GM21515 (cell line): ENCODE data around the gene TOR2A.

ENCODE experiments used
- ATAC-seq: cut with Tn5 transposase; IDR thresholded peaks from one replicate; pipeline ENCODE4 v1.9.1; 2021; ENCODE audit not compliant: unreplicated experiment

The TOR2A gene

DNA sequence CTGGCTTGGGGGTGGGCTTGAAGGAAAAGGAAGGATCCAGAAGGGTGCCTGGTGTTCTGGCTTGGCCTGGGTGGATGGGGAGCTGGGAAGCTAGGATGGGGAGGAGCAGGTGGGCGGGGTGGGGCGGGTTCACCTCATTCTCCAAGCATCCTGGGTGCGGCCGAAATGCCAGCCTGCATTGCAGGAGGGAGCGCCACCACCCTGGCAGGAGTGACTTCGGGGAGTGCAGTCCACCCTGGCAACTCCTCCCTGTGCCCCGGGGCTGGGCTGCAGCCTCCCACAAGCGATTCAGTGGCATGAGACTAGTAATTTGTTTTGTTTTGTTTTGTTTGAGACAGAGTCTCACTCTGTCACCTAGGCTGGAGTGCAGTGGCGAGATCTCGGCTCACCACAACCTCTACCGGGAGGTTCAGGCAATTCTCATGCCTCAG, 13.7 kb downstream of the TOR2A start:
- ATAC-seq = no peak

DNA sequence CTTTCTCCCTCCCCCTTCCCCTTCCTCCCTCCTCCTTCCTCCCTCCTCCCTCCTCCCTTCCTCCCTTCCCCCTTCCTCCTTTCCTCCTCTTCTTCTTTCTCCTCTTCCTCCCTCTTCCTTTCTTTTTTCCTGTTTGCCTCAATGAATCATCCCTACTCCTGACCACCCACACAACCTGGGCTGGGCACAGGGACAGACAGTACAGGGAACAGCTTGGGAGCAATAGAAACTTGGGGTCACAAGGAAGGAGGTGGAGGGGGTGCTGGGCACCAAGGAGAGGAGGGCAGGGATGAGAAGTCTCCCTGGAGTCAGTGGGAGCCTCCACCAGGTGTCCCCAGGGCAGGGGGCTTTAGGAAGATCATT, 14.2 kb downstream of the TOR2A start:
- no peak for ATAC-seq

DNA sequence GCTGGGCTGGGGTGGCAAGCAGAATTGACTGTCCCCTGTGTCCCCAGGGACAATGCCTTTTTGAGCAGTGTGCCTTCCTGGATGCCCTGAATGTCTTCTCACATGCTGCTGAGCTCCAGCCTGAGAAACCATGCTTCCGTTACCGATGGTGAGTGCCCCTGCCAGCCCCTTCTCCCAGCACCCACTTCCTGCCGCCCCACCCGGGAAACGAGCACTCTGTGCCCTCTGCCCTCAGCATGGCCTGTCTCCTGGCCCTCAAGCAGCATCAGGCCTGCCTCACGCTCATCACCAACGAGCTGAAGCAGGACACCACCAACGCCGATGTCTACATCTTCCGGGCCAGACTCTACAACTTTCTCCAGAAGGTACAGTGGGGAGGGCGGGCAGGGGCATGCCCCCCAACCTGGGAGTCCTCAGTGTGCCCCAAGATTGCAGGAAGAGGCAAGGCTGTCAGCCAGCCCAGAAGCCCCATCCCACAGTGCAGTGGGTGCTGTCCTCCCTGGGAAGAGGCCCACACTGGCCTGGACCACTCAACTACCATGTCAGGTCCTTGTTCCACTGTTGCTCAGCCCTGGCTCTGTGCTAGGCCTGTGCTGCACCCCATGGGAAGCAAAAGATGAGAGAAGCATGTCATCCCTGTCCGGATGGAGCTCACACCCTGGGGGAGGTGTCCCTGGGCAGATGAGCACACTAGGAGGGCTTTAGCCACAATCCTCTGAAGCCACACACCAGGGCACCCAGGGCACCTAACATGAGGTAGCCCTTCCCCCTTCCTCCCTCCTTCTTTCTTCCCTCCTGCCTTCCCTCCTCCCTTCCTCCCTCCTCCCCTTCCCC, 14.8 kb downstream of the TOR2A start:
- ATAC-seq = no peak

DNA sequence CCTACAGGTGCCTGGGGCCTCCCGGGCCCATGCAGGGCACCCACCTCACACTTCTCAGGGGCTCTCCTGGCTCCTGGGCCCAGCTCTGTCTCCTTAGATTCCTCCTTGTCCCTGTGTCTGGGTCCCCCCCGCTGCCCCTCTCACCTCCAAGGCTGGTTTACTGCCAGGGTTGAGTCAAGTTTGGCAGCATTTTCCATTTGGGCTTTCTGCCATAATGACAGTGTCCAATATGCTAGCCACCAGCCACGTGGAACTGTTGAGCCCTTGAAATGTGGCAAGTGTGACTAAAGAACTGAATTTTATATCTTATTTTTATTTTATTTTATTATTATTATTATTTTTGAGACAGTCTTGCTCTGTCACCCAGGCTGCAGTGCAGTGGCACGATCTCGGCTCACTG, 17.3 kb downstream of the TOR2A start:
- no peak for ATAC-seq

DNA sequence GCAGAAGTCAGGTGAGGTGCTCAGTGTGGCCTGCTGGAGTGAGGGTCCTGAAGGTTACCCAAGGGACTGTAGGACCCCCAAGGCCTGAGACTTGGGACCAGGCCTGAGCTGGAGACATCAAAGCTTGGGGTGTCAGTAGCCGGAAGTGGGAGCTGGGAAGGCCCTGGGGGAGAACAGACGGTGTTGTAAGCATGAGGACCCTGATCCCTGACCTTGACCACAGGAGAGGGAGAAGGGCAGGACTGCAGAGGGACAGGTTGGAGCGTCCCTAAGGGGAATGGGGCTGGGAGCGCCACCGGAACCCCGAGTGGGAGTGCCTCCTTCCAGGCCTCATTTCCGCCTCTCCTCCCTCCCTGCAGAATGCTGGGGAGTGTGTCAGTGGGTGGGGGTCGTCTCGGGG, 18.7 kb downstream of the TOR2A start:
- no peak for ATAC-seq

DNA sequence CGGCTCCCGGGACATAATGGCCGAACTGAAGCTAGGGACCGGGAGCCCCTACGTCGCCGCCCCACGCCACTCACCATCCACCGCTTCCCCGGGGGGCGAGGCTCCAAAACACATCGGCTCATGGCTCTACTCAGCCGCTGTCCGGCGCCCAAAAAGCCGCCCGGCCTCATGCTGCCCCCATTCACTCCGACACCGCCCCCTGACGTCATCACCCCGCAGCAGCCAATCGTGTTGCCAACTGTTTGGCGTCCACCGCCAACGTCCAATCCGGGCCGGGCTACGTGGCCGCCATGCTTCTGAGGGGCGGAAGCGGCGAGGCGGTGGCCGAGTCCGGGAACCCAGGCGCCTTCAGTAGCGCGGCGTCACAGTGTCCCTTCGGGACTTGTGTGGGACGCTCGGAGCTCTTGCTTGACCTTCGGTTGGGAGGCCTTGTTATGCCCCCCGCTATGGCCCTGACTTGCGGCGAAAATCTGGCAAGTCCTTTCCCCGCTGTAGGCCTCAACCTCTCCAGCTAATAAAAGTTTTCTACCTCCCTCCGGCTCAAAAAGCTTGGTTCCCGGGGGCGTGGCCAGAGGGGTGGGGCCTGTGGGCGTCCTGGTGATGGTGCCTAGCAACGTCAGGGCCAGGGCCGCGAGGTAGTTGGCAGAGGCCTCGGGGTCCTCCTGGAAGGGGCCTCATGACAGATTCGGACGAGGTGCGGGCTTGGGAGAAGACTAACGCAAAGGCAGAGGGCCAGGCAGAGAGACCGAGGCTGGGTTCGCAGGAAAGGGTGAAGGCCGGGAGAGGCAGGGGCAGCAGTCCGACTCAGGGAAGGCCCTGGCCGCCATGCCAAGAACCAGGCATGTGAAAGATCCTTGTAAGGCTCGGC, 19.4 kb downstream of the TOR2A start, which contains the start of the genes PTRH1 and TTC16:
Gene PTRH1 (minus strand): TSS at position 194 of the 868 bp plus-strand sequence. CDS start 24 bp downstream, at position 170.
Gene TTC16 (plus strand): TSS at position 610 of the 868 bp plus-strand sequence. CDS start 67 bp downstream, at position 677.
- ATAC-seq = peak; percentile 93

DNA sequence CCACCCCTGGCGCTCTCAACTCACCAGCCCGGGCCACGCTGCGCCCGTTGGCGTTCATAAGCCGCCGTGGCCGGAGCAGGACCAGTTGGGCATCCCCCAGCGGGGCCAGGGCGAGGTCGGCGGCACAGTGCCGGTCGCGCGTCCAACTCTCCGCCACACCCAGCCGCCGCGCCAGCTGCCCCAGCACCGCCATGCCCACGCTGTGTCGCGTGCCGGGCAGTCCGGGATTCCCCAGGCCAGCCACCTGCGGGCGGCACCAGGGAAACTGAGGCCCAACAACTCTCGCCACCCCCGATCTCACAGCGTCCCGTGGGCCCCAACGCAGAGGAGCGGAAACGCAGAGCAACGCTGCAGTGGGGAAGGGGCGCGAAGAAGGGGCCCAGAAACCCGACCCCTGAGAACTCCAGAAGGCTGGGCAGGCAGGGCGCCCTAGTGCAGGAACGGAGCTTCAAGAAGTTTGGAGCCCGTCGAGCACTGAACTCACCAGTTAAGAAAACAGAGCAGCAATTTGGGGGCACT, 20.1 kb downstream of the TOR2A start:
- ATAC-seq = no peak

DNA sequence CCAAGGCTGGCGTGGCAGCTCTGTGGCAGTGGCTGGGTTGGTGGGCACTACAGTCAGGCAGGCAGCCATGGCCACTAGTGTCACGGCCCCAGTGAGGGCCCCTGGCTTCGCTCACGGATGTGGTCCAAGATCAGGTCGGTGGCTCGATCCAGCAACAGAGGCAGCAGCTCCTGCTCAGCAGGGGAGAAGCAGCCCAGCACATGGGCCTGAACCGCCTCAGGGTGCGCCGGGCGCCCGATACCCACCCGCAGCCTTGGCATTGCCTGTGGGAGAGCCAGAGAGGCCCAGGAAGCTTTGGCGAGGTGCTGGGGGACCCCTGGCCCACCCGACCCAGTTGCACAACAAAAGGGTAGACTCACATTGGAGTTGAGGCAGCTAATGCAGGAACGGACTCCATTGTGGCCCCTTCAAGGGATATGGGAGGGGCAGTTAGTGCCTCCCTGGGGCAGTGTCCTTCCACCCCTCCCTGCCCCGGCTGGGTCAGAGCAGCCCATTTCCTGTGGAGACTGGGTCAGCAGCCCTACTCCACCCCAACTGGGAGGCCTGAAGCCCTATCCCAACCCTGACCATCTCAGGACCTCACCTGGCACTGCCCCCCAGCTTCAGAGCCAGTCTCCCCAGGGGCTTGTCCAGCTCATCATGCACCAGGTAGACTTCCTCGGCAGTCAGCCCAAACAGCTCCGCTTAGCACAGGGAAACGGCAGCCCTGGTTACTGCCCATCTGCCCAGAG, 20.9 kb downstream of the TOR2A start:
- ATAC-seq = no peak

DNA sequence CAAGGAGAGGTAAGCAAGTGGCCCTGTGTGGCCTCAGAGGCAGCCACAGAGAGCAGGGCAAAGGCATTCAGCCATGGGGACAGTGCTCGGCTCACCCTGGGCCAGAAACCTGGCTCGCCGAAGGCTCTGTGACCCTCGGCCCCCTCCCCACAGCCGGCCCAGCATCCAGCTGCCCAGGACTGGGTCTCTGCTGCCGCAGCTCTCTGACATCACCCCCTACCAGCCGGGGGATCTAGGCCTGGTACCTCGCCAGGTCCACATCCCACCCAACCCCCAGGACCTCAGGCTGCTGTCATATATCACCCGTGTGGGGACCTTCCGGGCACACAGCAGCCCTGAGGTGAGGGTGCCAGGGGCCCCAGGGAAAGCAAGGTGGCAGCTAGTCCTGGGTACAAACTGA, 22.2 kb downstream of the TOR2A start:
- no peak for ATAC-seq

DNA sequence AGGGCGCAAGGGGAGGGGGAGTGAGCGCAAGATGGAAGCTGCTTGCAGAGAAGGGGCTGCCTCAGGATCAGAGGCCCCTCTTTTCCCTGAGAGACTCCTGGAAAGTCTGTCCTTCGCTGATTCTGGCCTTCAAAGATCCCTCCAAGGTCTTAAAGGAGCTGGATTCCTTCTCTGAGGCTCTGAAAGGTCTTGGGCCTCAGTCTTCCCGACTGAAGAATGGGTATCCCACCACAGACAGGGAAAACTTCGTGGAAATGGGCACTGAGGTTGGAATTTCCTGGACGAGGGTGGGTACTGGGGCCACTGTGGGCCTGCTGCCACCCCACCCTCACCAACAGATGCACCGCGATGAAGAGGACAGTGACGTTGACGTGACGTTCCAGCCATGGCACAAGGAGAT, 22.7 kb downstream of the TOR2A start:
- no peak for ATAC-seq

DNA sequence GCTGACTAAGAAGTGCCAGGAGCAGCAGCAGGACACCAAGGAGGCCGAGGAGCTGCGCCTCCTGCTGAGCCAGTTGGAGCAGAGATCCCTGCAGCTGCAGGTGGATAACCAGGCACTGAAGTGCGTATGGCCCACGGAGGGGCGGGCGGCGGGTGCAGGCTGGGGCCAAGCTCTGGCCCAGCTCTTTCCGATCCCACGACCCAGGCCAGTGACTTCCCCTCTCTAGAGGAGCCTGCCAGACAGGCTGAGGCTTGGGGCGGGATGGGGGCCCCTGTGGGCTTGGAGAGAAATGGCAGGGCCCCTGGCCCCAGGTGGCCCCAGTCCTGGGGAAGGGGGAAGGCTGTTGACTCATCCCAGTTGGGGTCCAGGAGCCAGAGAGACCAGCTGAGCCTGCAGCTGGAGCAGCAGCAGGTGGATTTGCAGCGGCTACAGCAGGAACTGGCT, 23.2 kb downstream of the TOR2A start:
- ATAC-seq = no peak

DNA sequence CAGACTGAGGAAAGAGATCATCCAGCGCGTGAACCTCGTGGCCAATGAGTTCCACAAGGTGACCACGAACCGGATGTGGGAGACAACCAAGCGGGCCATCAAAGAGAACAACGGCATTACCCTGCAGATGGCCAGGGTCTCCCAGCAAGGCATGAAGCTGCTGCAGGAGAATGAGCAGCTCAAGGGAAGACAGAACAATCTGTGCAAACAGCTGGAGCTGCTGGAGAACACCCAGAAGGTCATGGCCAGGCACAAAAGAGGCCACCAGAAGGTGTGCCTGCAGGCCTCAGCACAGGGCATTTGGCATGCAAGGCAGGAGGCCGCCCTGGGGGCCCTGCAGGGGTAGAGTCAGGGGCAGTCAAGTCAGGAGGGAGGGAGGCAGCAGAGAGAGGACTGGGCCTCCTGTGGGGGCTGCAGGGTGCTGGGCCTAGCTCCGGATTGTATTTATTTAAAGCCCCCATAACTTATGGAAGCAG, 23.8 kb downstream of the TOR2A start:
- no peak for ATAC-seq

DNA sequence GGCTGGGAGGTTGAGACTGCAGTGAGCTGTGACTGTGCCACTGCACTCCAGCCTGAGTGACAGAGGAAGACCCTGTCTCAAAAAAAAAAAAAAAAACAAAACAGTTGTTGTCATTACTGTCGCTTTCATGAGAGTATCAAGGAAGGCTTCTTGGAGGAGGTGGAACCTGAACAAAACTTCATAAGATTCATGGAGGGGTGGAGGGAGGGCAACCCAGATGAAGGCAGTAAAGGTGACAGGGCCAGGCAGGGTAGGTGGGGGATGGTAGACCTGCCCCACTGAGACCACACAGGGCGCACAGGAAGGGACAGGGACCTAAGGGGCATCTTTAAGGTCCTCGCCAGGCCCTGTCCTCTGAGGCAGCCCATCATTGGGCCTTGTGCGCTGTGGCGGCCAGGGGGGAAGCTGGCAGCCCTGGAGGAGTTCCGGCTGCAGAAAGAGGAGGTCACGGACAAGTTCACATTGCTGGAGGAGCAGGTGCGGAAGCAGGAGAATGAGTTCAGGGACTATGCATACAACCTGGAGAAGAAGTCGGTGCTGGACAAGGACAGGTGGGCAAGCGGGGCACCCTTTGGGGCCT, 24.8 kb downstream of the TOR2A start:
- no peak for ATAC-seq

DNA sequence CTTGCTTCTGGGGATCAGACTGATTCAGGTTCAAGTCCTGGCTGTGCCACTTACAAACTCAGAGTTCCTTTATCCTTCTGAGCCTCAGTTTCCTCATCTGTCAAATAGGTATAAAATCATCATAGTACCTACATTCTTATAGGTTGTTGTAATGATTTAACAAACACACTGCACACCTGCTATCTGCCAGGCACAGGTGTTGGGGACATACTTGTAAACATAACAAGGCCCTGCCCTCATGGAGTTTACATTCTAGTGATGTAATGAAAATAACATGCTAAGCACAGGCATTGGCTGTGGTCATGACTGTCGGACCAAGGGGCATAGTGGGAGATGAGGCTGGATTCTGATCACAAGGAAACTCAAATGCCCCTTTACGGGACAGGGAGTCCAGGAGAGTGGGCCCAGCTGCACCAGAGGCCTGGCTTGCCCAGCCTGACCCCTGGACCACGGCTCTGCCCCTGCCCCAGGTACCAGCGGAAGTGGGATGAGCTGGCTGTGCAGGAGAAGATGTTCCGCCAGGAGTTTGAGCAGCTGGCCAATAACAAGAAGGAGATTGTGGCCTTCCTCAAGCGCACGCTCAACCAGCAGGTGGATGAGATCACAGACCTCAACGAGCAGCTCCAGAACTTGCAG, 26.0 kb downstream of the TOR2A start:
- no peak for ATAC-seq

DNA sequence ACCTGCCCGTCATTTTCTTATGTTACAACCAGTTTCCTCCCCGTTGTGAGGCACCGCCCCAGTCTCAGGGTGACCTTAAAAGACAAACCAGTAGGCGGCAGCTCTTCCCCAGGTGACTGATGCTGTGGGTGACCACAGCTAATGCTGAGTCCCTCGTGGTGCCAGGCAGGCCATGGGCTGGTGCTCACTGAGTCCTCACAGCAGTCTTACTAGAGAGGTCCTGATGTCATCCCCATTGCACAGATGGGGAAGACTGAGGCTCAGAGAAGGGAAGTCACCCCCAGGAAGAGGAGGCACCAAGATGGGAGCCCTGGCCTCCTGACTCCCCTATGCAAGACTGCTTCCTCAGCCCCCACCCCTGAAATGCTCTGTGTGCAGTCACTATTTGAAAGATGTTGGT, 27.3 kb downstream of the TOR2A start:
- no peak for ATAC-seq

DNA sequence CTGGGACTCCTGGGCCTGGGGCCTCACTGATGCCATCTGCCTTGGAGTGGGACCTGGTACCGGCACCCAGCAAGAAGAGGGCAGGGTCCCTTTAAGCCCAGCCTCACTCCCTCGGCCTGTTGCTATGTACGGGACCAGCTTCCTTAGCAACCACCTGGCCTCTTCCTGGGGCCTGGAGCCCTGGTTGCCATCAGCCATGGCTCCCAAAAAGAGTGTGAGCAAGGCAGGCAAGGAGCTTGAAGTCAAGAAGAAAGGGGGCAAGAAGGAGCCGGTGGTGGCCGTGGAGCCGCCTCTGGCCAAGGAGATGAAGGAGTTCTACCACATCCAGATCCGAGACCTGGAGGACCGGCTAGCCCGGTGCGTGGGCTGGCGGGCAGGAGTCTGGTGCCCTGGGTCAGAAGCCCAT, 28.3 kb downstream of the TOR2A start, which contains the start of gene CFAP157:
Gene CFAP157 (plus strand): TSS at position 153 of the 406 bp plus-strand sequence. CDS start 44 bp downstream, at position 197.
- no peak for ATAC-seq

DNA sequence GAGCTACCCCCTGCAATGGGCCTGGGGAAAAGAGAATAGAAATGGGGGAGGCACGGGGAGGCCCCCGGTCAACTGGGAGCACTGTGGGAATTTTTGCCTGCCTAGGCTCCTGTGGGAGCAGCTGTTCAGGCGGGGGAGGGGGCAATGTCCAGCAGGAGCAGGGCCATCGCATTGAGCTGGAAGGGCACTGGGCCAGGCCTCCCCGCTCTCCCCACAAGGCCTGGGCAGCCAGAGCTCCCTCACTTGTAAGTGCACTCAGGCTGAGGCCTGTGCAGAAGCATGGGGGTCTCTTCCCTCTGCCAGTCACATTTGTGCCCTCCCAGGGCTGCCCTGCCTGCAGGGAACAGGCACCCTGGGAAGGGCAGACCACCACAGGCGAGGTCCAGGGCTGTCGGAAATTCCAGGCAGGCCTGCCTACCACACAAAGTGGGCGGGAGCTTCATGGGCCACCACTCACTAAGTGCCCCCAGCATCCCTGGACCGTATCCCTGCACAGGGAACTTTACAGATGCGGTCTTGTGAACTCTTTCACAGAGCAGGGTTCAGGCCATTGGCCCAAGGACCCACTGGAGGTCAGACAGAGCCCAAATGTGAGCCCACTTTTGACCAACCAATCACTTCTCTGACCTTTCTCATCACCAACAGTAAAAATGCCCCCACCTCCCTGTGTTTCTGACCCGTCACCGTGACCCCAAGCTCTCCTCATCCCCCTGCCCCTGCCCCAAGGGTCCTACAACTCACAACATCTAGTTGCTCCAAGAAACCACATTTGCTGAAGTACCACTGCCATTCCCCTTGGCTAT, 29.3 kb downstream of the TOR2A start:
- no peak for ATAC-seq

DNA sequence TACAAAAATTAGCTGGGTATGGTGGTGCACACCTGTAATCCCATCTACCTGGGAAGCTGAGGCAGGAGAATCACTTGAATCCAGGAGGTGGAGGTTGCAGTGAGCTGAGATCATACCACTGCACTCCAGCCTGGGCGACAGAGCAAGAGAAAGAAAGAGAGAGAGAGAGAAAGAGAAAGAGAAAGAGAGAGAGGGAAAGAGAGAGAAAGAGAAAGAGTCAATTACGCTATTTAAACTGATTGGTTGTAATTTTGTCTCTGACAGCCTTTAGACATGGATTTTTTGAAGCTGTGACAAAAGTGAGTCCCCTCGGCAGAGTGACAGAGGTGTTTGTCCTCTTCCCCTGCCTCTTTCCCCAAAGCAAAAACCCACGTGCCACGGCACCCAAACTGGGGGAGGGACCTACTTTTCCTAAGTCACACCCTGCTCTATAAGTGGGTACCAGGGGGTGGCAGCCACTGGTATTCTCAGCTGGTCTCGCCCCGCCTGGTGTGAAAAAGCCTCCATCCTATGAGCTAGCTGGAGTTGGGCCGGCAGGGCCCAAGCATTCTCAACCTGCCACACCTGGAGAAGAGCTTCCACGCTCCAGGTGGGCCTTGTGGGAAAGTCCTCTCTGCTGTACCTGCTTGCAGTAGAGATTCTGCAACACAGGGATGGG, 31.7 kb downstream of the TOR2A start:
- ATAC-seq = no peak
